ENCODE results near the gene SCYGR1. TPM values are rescaled to one million over a fixed set of nuclear protein-coding genes. Genes with fewer than 3 reads are reported as not detected.
"Not testable (repeated sequence)": the region's sequence is repeated elsewhere in the genome, so short reads cannot be mapped to it uniquely, and the experiment has no call there.

The SCYGR1 gene
- total RNA-seq (2021): not detected in 2 replicates
- not detected for Bru-seq, nascent RNA
- BruChase-seq, experiment 1, labeled RNA remaining after a 2-hour chase: not detected
- not detected for BruChase-seq, experiment 2, labeled RNA remaining after a 6-hour chase
- long read RNA-seq: 0 reads

GRCh38 chr2:227387583-227387982 is at the start of gene SCYGR1:
Gene SCYGR1 (minus strand): TSS chr2:227387949. CDS start chr2:227387949, 0 bp downstream.
- H3K4me1 ChIP-seq (ENCODE audit: insufficient read depth, low read length, poor library complexity, severe bottlenecking); H3K4me3 ChIP-seq (ENCODE audit: low read depth, low read length, poor library complexity, severe bottlenecking); H3K27ac ChIP-seq (ENCODE audit: low read depth, low read length, poor library complexity, severe bottlenecking); DNase-seq (ENCODE audit: low spot score); POLR2A ChIA-PET (ENCODE audit: low non-redundant PET); H3K9me3 ChIP-seq (ENCODE audit: low read depth, low read length, poor library complexity, severe bottlenecking); intact Hi-C loops (cut with micrococcal nuclease; ENCODE audit: unreplicated experiment); CTCF ChIA-PET; H3K27me3 ChIP-seq (replicated peaks; ENCODE audit: insufficient read depth, low read depth, low read length, poor library complexity); H3K36me3 ChIP-seq (ENCODE audit: insufficient read depth, low read length, poor library complexity, severe bottlenecking); BruUV-seq (replicated peaks): not testable (repeated sequence)

- POLR2A ChIA-PET (ENCODE audit: low non-redundant PET): no interaction called here
- intact Hi-C loops (cut with micrococcal nuclease; ENCODE audit: unreplicated experiment): no loop called here
Measured at GRCh38 chr2:227436436-227437174, 48.9 kb upstream of the SCYGR1 start.

GRCh38 chr2:227433171-227433570 is 45.4 kb upstream of the SCYGR1 start:
- Histone ChIP-seq H3K9me3 (ENCODE audit: low read depth, low read length, poor library complexity, severe bottlenecking) (peaks cover 14% of the 10 kb centered on the region), H3K27me3 (replicated peaks; ENCODE audit: insufficient read depth, low read depth, low read length, poor library complexity) (no peaks in the 10 kb centered on the region), H3K36me3 (ENCODE audit: insufficient read depth, low read length, poor library complexity, severe bottlenecking) (no peaks in the 10 kb centered on the region), H3K4me1 (ENCODE audit: insufficient read depth, low read length, poor library complexity, severe bottlenecking) (no peaks in the 10 kb centered on the region), H3K4me3 (ENCODE audit: low read depth, low read length, poor library complexity, severe bottlenecking) (no peak overlapping the region), H3K27ac (ENCODE audit: low read depth, low read length, poor library complexity, severe bottlenecking) (no peak overlapping the region)
- ChIA-PET POLR2A (ENCODE audit: low non-redundant PET) (no interaction called here), CTCF (no interaction called here)
- DNase-seq (ENCODE audit: low spot score): no peak
- no peak for TF ChIP-seq CTCF (conservative IDR thresholded peaks at IDR 0.05; ENCODE audit: low read depth, low read length)
- TF ChIP-seq EZH2 (IDR thresholded peaks at IDR 0.05; ENCODE audit: borderline replicate concordance, low read depth, low read length, poor library complexity, severe bottlenecking): no peak
- intact Hi-C loops (cut with micrococcal nuclease; ENCODE audit: unreplicated experiment): no loop called here
- no TSS peak for BruUV-seq (replicated peaks)

More at GRCh38 chr2:227436436-227437174, 48.9 kb upstream of the SCYGR1 start:
- Histone ChIP-seq H3K27ac (ENCODE audit: low read depth, low read length, poor library complexity, severe bottlenecking) (no peak overlapping the region), H3K9me3 (ENCODE audit: low read depth, low read length, poor library complexity, severe bottlenecking) (peaks cover 14% of the 10 kb centered on the region), H3K4me1 (ENCODE audit: insufficient read depth, low read length, poor library complexity, severe bottlenecking) (no peaks in the 10 kb centered on the region), H3K4me3 (ENCODE audit: low read depth, low read length, poor library complexity, severe bottlenecking) (no peak overlapping the region), H3K36me3 (ENCODE audit: insufficient read depth, low read length, poor library complexity, severe bottlenecking) (no peaks in the 10 kb centered on the region), H3K27me3 (replicated peaks; ENCODE audit: insufficient read depth, low read depth, low read length, poor library complexity) (no peaks in the 10 kb centered on the region)
- BruUV-seq (replicated peaks): no TSS peak
- TF ChIP-seq CTCF (conservative IDR thresholded peaks at IDR 0.05; ENCODE audit: low read depth, low read length): no peak
- TF ChIP-seq EZH2 (IDR thresholded peaks at IDR 0.05; ENCODE audit: borderline replicate concordance, low read depth, low read length, poor library complexity, severe bottlenecking): no peak
- DNase-seq (ENCODE audit: low spot score): no peak
- CTCF ChIA-PET: no interaction called here

DNA sequence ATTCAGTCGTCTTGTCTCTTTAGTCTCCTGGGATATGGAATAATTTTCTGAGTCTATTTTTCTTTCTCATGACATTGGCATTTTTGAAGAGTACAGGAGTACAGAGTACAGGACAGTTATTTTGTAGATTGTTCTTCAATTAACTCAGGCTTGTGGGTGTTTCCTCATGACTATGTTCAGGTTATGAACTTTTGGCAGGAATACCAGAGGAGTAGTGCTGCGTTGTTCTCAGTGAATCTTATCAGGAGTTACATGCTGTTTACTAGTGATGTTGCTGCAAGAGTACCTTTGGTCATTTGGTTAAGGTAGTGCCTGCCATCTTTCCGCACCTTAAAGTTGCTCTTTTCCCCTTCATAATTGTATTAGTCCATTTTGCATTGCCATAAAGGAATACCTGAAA is 42.9 kb upstream of the SCYGR1 start:
- POLR2A ChIA-PET (ENCODE audit: low non-redundant PET): no interaction called here
- Histone ChIP-seq H3K9me3 (ENCODE audit: low read depth, low read length, poor library complexity, severe bottlenecking) (peaks cover 14% of the 10 kb centered on the region), H3K4me1 (ENCODE audit: insufficient read depth, low read length, poor library complexity, severe bottlenecking) (no peaks in the 10 kb centered on the region), H3K27ac (ENCODE audit: low read depth, low read length, poor library complexity, severe bottlenecking) (no peak overlapping the region), H3K4me3 (ENCODE audit: low read depth, low read length, poor library complexity, severe bottlenecking) (no peak overlapping the region), H3K27me3 (replicated peaks; ENCODE audit: insufficient read depth, low read depth, low read length, poor library complexity) (no peaks in the 10 kb centered on the region), H3K36me3 (ENCODE audit: insufficient read depth, low read length, poor library complexity, severe bottlenecking) (no peaks in the 10 kb centered on the region)
- no peak for DNase-seq (ENCODE audit: low spot score)
- no TSS peak for BruUV-seq (replicated peaks)
- TF ChIP-seq EZH2 (IDR thresholded peaks at IDR 0.05; ENCODE audit: borderline replicate concordance, low read depth, low read length, poor library complexity, severe bottlenecking) (no peak), CTCF (conservative IDR thresholded peaks at IDR 0.05; ENCODE audit: low read depth, low read length) (no peak)
- intact Hi-C loops (cut with micrococcal nuclease; ENCODE audit: unreplicated experiment): no loop called here
- CTCF ChIA-PET: no interaction called here

Measured in A673 (cell line).